Transverse colon (tissue), 4 donors: ENCODE results near the gene KAT7. TPM values are rescaled to one million over a fixed set of nuclear protein-coding genes. Genes with fewer than 3 reads are reported as not detected.
"Not testable (repeated sequence)": the region's sequence is repeated elsewhere in the genome, so short reads cannot be mapped to it uniquely, and the experiment has no call there.

Experiments used
- DNase-seq: peaks from one replicate; pipeline ENCODE4 v3.0.0-alpha.2; 2019
- H3K27ac ChIP-seq, 4 donors: fragments of 200-600 bp; sonication (generic); 2 replicates each; pipeline ENCODE4 v1.5.1; 2016 to 2018; ENCODE audit warnings: inconsistent platforms in 4 of 4
- H3K27me3 ChIP-seq: fragments of 200-600 bp; sonication (generic); 2 replicates; pipeline ENCODE4 v1.5.1; 2017; ENCODE audit warnings: inconsistent platforms
- H3K36me3 ChIP-seq, 4 donors: fragments of 200-600 bp; sonication (generic); 2 replicates each; pipeline ENCODE4 v1.5.1; 2017 to 2019; ENCODE audit warnings: inconsistent platforms in 4 of 4
- H3K4me1 ChIP-seq, 4 donors: fragments of 200-600 bp; sonication (generic); 2 replicates each; pipeline ENCODE4 v1.5.1; 2017 to 2020; ENCODE audit warnings: inconsistent platforms in 4 of 4
- H3K4me3 ChIP-seq, 4 donors: fragments of 200-600 bp; sonication (generic); 1 replicate in 1 of 4; 2 replicates in 3 of 4; pipeline versions ENCODE4 v1.5.1 to v1.6.1; 2017 to 2019; ENCODE audit warnings: inconsistent platforms in 4 of 4
- H3K9me3 ChIP-seq, 2 donors: fragments of 200-600 bp; sonication (generic); 2 replicates each; pipeline ENCODE4 v1.5.1; 2017 to 2019; ENCODE audit warnings: inconsistent platforms in 2 of 2
- CTCF ChIP-seq, 5 experiments: fragments of 200-600 bp in 3 of 5; fragments of 450-650 bp in 2 of 5; sonication (generic) in 3 of 5; IDR thresholded peaks; 1 replicate in 2 of 5; 2 replicates in 3 of 5; pipeline ENCODE4 v1.5.1; 2016 to 2017; ENCODE audit warnings: antibody characterized with exemption in 5 of 5, inconsistent platforms in 3 of 5, mild to moderate bottlenecking in 2 of 5, moderate library complexity in 1 of 5
- EP300 ChIP-seq: sonication (generic); formaldehyde crosslinking; IDR thresholded peaks from one replicate; pipeline ENCODE4 v1.6.1; 2017; ENCODE audit warnings: antibody characterized with exemption, low read depth
- POLR2A ChIP-seq: fragments of 450-650 bp; IDR thresholded peaks from one replicate; pipeline ENCODE4 v1.6.1; 2016; ENCODE audit warnings: antibody characterized with exemption, mild to moderate bottlenecking, moderate library complexity
- POLR2AphosphoS5 ChIP-seq, 3 donors: sonication (generic); formaldehyde crosslinking; IDR thresholded peaks; one replicate each; pipeline ENCODE4 v1.6.1; 2016; ENCODE audit warnings: antibody characterized with exemption in 3 of 3
- WGBS, 2 donors: methylation state at CpG; one replicate each; pipeline ENCODE4 v1.1.5; 2018; ENCODE audit warnings: low coverage in 1 of 2; 5-methylcytosine and 5-hydroxymethylcytosine counted together
- in situ Hi-C, 4 donors: fragments of 200-750 bp; cut with MboI; loops; one replicate each; pipeline versions ENCODE4 v1.15.0 to v1.15.1; 2017; ENCODE audit warnings: low sequenced_read_pairs in 3 of 4, low pct_ligation_motif_present in 1 of 4, low pct_unique_long_range_greater_than_20kb in 1 of 4
- intact Hi-C: fragments of 100-400 bp; cut with DNase I; formaldehyde crosslinking; loops from one replicate; pipeline ENCODE4 v1.15.1; 2023; ENCODE audit warnings: low total_unique reads
- total RNA-seq, 4 donors: library from RNA; depleted of rRNA; stranded (reverse); fragments of >200 nt; gene quantifications; one replicate each; pipeline ENCODE4 v1.1.0, GENCODE V29; 2016

KAT7 gene
- total RNA-seq, 4 donors from 2014 or later = 21.3 to 54.2 (median 32.8) TPM

GRCh38 chr17:49822829-49823228 lies 34.3 kb downstream of the KAT7 start:
- Histone ChIP-seq H3K27ac (peak overlapping the region; percentile 9 to 63 (median 34)), H3K36me3 (peaks cover 0 to 57% (median 27%) of the 10 kb centered on the region in 4 donors), H3K27me3 (no peaks in the 10 kb centered on the region), H3K9me3 (no peaks in the 10 kb centered on the region), H3K4me3 (no peak overlapping the region), H3K4me1 (peaks cover 3 to 25% (median 15%) of the 10 kb centered on the region in 4 donors)
- TF ChIP-seq EP300 (no peak), POLR2AphosphoS5 (IDR thresholded peaks at IDR 0.05) (peak; percentile 22 to 27 (median 22))
- intact Hi-C loops = no loop called here
- in situ Hi-C loops = no loop called here
- DNase-seq = peak; percentile 37
- WGBS, 2 donors = 33 to 46% methylated on average over 2 of the region's 2 CpGs

- Histone ChIP-seq H3K4me3 (no peak overlapping the region), H3K27me3 (no peaks in the 10 kb centered on the region), H3K9me3 (no peaks in the 10 kb centered on the region), H3K27ac (peak overlapping the region in 2 of 4 donors; percentile 37 to 44), H3K4me1 (peaks cover 3 to 25% (median 15%) of the 10 kb centered on the region in 4 donors), H3K36me3 (peaks cover 0 to 53% (median 25%) of the 10 kb centered on the region in 4 donors)
- 81 to 86% methylated on average over 1 to 2 of the region's 2 CpGs for WGBS, 2 donors
- intact Hi-C loops = no loop called here
- TF ChIP-seq EP300 = no peak
- in situ Hi-C loops = no loop called here
- no peak for DNase-seq
Observed at GRCh38 chr17:49823614-49824013, 35.1 kb downstream of the KAT7 start.

GRCh38 chr17:49825645-49826044 lies 37.2 kb downstream of the KAT7 start:
- DNase-seq = no peak
- 40 to 100% methylated on average over 2 of the region's 2 CpGs for WGBS, 2 donors
- Histone ChIP-seq H3K27ac (no peak overlapping the region), H3K9me3 (no peaks in the 10 kb centered on the region), H3K27me3 (no peaks in the 10 kb centered on the region), H3K4me3 (no peak overlapping the region), H3K36me3 (peaks cover 0 to 50% (median 23%) of the 10 kb centered on the region in 4 donors), H3K4me1 (peaks cover 3 to 25% (median 15%) of the 10 kb centered on the region in 4 donors)
- in situ Hi-C loops = no loop called here
- TF ChIP-seq CTCF (IDR thresholded peaks at IDR 0.05) (no peak), EP300 (no peak), POLR2A (no peak), POLR2AphosphoS5 (IDR thresholded peaks at IDR 0.05) (no peak)
- intact Hi-C loops = no loop called here

GRCh38 chr17:49828325-49828724 lies 39.8 kb downstream of the KAT7 start:
- H3K4me3 ChIP-seq, DNase-seq, H3K27me3 ChIP-seq, H3K4me1 ChIP-seq, H3K27ac ChIP-seq, H3K9me3 ChIP-seq, intact Hi-C loops, in situ Hi-C loops: not testable (repeated sequence)
- 20 to 56% methylated on average over 1 to 2 of the region's 2 CpGs for WGBS, 2 donors
- H3K36me3 ChIP-seq = peaks cover 0 to 40% (median 19%) of the 10 kb centered on the region in 4 donors

GRCh38 chr17:49829026-49829425 lies 40.5 kb downstream of the KAT7 start:
- TF ChIP-seq CTCF (IDR thresholded peaks at IDR 0.05) (no peak), POLR2AphosphoS5 (IDR thresholded peaks at IDR 0.05) (no peak), POLR2A (no peak), EP300 (no peak)
- Histone ChIP-seq H3K4me3 (no peak overlapping the region), H3K27me3 (no peaks in the 10 kb centered on the region), H3K9me3 (no peaks in the 10 kb centered on the region), H3K4me1 (no peaks in the 10 kb centered on the region), H3K36me3 (peaks cover 0 to 38% (median 18%) of the 10 kb centered on the region in 4 donors), H3K27ac (no peak overlapping the region)
- intact Hi-C loops (no loop called here), in situ Hi-C loops (no loop called here)
- DNase-seq = no peak
- WGBS, 2 donors = 90 to 93% methylated on average over 2 of the region's 2 CpGs

- Histone ChIP-seq H3K9me3 (no peaks in the 10 kb centered on the region), H3K36me3 (peaks cover 0 to 29% (median 14%) of the 10 kb centered on the region in 4 donors), H3K27ac (no peak overlapping the region), H3K4me1 (peaks cover 0 to 4% (median 0%) of the 10 kb centered on the region in 4 donors), H3K4me3 (no peak overlapping the region), H3K27me3 (no peaks in the 10 kb centered on the region)
- 58 to 90% methylated on average over 1 of the region's 1 CpG for WGBS, 2 donors
- DNase-seq = no peak
- intact Hi-C loops = no loop called here
- in situ Hi-C loops = no loop called here
- no peak for TF ChIP-seq CTCF (IDR thresholded peaks at IDR 0.05)
- TF ChIP-seq POLR2A = no peak
- no peak for TF ChIP-seq POLR2AphosphoS5 (IDR thresholded peaks at IDR 0.05)
- no peak for TF ChIP-seq EP300
Observed at GRCh38 chr17:49830605-49831004, 42.1 kb downstream of the KAT7 start.
